Memory B cell (primary cell): ENCODE measurements around the gene PTPRN2.
"Not testable (repeated sequence)": the region's sequence is repeated elsewhere in the genome, so short reads cannot be mapped to it uniquely, and the experiment has no call there.

Experiments
- ATAC-seq: fragments of 150-1000 bp; cut with Tn5 transposase; 2 replicates; pipeline ENCODE4 v1.10.0; 2021; ENCODE audit warnings: low read depth, mild to moderate bottlenecking, moderate library complexity
- DNase-seq, 2 donors: peaks; one replicate each; pipeline ENCODE4 v3.0.0; 2022; ENCODE audit warnings: low spot score in 2 of 2
- H3K27ac Mint-ChIP-seq: one replicate; pipeline ENCODE4 v1.8.0; 2022; ENCODE audit warnings: mild to moderate bottlenecking, moderate library complexity, mixed read lengths
- H3K27me3 Mint-ChIP-seq: one replicate; pipeline ENCODE4 v1.8.0; 2022; ENCODE audit warnings: mixed read lengths
- H3K36me3 Mint-ChIP-seq: one replicate; pipeline ENCODE4 v1.8.0; 2022; ENCODE audit warnings: mild to moderate bottlenecking, mixed read lengths
- H3K4me1 Mint-ChIP-seq: one replicate; pipeline ENCODE4 v1.8.0; 2022; ENCODE audit warnings: mixed read lengths
- H3K4me3 Mint-ChIP-seq: one replicate; pipeline ENCODE4 v1.8.0; 2022; ENCODE audit warnings: mild to moderate bottlenecking, moderate library complexity, mixed read lengths
- H3K9me3 Mint-ChIP-seq: one replicate; pipeline ENCODE4 v1.8.0; 2022; ENCODE audit warnings: mixed read lengths

The PTPRN2 gene

GRCh38 chr7:158523165-158523856, 64.3 kb downstream of the PTPRN2 start:
- not testable (repeated sequence) for H3K27me3 Mint-ChIP-seq, ATAC-seq

GRCh38 chr7:158521795-158522194, 65.8 kb downstream of the PTPRN2 start:
- not testable (repeated sequence) for H3K4me3 Mint-ChIP-seq

More at GRCh38 chr7:158523165-158523856, 64.3 kb downstream of the PTPRN2 start:
- not testable (repeated sequence) for H3K27ac Mint-ChIP-seq, H3K4me3 Mint-ChIP-seq, H3K4me1 Mint-ChIP-seq, H3K36me3 Mint-ChIP-seq, DNase-seq, H3K9me3 Mint-ChIP-seq

GRCh38 chr7:158520825-158521224, 66.8 kb downstream of the PTPRN2 start:
- Mint-ChIP-seq H3K4me3 (no peak overlapping the region), H3K27me3 (peaks cover 15% of the 10 kb centered on the region), H3K27ac (no peak overlapping the region), H3K9me3 (no peaks in the 10 kb centered on the region), H3K4me1 (no peaks in the 10 kb centered on the region), H3K36me3 (no peaks in the 10 kb centered on the region)
- DNase-seq (no peak), ATAC-seq (no peak)

More at GRCh38 chr7:158521795-158522194, 65.8 kb downstream of the PTPRN2 start:
- DNase-seq, H3K9me3 Mint-ChIP-seq, H3K36me3 Mint-ChIP-seq, ATAC-seq, H3K4me1 Mint-ChIP-seq, H3K27ac Mint-ChIP-seq: not testable (repeated sequence)
- H3K27me3 Mint-ChIP-seq, result peaks cover 11% of the 10 kb centered on the region

GRCh38 chr7:158519633-158520174, 67.9 kb downstream of the PTPRN2 start:
- no peak for ATAC-seq
- no peak overlapping the region for H3K4me3 Mint-ChIP-seq
- H3K27ac Mint-ChIP-seq, result no peak overlapping the region
- no peaks in the 10 kb centered on the region for H3K9me3 Mint-ChIP-seq
- no peak for DNase-seq
- peaks cover 18% of the 10 kb centered on the region for H3K27me3 Mint-ChIP-seq
- no peaks in the 10 kb centered on the region for H3K4me1 Mint-ChIP-seq
- no peaks in the 10 kb centered on the region for H3K36me3 Mint-ChIP-seq

DNA sequence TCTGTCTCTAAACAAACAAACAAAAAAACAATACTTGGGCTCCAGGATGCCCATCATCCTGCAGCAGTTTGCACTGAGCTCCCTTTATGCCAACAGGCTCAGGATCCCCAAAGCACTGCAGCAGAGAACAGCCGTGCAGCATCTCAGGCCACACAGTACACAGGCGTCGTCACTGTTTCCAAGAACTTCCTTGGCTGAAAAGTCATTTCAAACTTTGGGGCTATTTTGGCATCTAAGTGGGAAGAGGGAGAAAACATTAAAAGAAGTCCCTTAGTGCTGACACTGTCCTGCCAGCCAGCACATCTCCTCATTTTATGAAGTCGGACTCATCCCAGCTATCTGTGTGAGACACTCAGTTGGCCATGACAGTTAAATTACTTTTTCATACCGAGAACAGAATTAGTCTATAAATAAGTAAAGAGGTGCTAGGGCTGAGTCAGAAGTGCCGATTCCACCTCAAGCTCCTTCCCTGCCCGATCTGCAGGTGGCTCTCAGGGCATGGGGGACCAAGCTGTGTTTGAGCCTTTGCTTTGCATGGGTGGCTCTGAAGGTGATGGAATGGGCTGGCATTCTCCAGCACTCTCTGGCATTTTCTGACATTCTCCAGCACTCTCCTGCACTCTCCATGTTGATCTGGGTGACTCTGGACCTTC, 68.5 kb downstream of the PTPRN2 start:
- H3K36me3 Mint-ChIP-seq, result no peaks in the 10 kb centered on the region
- ATAC-seq (no peak), DNase-seq (no peak)
- H3K4me1 Mint-ChIP-seq, result no peaks in the 10 kb centered on the region
- no peak overlapping the region for H3K27ac Mint-ChIP-seq
- no peak overlapping the region for H3K4me3 Mint-ChIP-seq
- H3K9me3 Mint-ChIP-seq, result no peaks in the 10 kb centered on the region
- H3K27me3 Mint-ChIP-seq, result peaks cover 18% of the 10 kb centered on the region

DNA sequence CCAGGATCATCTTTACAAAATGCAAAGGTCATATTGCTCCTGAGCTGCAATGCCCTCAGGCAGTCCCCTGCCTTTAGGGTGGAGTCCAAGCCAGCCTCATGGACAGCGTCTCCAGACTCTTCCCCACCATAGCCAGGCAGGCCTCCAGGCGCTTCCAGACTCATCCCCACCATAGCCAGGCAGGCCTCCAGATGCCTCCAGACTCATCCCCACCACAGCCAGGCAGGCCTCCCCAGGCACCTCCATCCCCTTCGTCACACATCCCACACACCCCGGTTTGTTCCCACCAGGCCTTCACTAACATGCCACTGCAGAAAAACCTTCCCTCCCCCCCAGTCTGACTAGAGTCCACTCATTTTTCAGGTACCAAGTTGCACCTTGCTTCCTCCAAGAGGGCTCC, 70.1 kb downstream of the PTPRN2 start:
- DNase-seq (no peak), ATAC-seq (no peak)
- Mint-ChIP-seq H3K27ac (no peak overlapping the region), H3K27me3 (peaks cover 18% of the 10 kb centered on the region), H3K4me3 (no peak overlapping the region), H3K9me3 (peaks cover 3% of the 10 kb centered on the region), H3K4me1 (no peaks in the 10 kb centered on the region), H3K36me3 (no peaks in the 10 kb centered on the region)

GRCh38 chr7:158517072-158517471, 70.6 kb downstream of the PTPRN2 start:
- Mint-ChIP-seq H3K4me1 (no peaks in the 10 kb centered on the region), H3K9me3 (peaks cover 7% of the 10 kb centered on the region), H3K27me3 (peaks cover 18% of the 10 kb centered on the region), H3K4me3 (no peak overlapping the region), H3K36me3 (no peaks in the 10 kb centered on the region), H3K27ac (no peak overlapping the region)
- ATAC-seq (no peak), DNase-seq (no peak)

DNA sequence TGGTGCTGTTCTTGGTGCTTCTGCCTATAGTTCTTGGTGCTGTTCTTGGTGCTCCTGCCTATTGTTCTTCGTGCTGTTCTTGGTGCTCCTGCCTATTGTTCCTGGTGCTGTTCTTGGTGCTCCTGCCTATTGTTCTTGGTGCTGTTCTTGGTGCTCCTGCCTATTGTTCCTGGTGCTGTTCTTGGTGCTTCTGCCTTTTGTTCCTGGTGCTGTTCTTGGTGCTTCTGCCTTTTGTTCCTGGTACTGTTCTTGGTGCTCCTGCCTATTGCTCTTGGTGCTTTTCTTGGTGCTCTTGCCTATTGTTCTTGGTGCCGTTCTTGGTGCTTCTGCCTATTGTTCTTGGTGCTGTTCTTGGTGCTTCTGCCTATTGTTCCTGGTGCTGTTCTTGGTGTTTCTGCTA, 71.1 kb downstream of the PTPRN2 start:
- Mint-ChIP-seq H3K9me3 (peaks cover 10% of the 10 kb centered on the region), H3K4me3 (no peak overlapping the region), H3K27me3 (peaks cover 18% of the 10 kb centered on the region), H3K4me1 (no peaks in the 10 kb centered on the region), H3K27ac (no peak overlapping the region), H3K36me3 (no peaks in the 10 kb centered on the region)
- ATAC-seq (no peak), DNase-seq (no peak)

DNA sequence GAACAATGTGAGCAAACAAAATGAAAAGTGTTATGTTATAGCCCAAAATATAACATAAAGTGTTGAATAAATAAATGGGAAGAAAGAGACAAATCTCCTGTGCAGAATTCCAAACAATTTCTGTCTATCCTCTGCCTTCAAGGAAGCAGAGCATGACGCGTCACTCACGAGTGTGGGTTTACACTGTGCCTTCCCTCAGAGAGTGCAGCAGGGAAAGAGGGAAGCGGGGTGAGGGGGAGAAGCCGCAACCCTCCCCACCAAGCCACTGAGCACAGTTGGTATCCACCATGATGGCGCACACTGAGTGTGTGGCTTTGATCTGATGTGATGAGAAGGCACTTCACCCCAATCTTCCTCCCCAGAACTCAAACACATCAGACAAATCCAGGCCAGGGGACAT, 74.8 kb downstream of the PTPRN2 start:
- Mint-ChIP-seq H3K27me3 (peaks cover 13% of the 10 kb centered on the region), H3K9me3 (peaks cover 19% of the 10 kb centered on the region), H3K4me1 (no peaks in the 10 kb centered on the region), H3K27ac (no peak overlapping the region), H3K36me3 (peaks cover 2% of the 10 kb centered on the region), H3K4me3 (no peak overlapping the region)
- ATAC-seq (no peak), DNase-seq (no peak)

DNA sequence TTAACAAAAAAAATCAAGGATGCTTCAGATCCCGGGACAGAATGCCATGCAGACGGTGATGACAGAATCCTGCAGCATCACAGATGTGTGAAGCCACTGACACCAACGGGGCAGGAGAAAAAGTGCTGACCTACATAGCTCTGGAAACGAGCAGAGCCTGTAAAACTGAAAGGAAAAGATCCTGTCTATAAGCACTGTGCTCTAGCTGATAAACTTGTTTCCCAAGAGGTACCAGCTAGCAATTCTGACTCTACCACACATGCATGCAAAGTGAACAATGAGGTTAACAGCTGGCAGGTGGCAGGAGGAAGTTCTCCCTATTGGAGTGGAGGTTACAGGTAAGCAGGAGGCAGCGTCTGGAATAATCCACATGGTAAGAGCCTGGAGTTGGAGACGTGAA, 75.6 kb downstream of the PTPRN2 start:
- DNase-seq (no peak), ATAC-seq (no peak)
- no peaks in the 10 kb centered on the region for H3K4me1 Mint-ChIP-seq
- no peak overlapping the region for H3K27ac Mint-ChIP-seq
- peaks cover 21% of the 10 kb centered on the region for H3K9me3 Mint-ChIP-seq
- H3K27me3 Mint-ChIP-seq, result peaks cover 12% of the 10 kb centered on the region
- no peak overlapping the region for H3K4me3 Mint-ChIP-seq
- H3K36me3 Mint-ChIP-seq, result peaks cover 2% of the 10 kb centered on the region

DNA sequence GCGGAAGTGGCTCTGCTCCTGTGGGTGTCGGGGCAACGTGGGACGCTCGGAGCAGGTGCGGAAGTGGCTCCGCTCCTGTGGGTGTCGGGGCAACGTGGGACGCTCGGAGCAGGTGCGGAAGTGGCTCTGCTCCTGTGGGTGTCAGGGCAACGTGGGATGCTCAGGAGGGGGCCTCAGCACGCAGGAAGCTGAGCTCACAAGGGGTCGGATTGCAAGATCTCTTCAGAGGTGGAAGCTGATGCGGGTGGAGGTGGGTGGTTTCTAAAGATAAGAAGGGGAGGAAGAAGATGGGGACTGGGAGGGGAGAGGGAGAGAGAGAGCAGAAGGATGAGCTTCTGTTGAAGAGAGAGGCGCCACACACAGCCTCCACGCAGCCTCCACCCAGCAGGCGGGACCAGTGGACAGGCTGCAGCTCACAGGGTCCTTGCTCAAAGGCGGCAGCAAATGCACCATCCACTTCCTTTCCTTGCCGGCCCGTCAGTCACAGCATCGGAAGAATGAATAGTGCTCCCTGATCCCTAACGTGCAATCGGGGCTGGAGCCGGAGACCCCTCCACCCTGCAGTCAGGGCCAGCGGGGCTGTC, 78.7 kb downstream of the PTPRN2 start:
- H3K27ac Mint-ChIP-seq, result no peak overlapping the region
- H3K4me3 Mint-ChIP-seq, result no peak overlapping the region
- peaks cover 22% of the 10 kb centered on the region for H3K9me3 Mint-ChIP-seq
- DNase-seq (no peak), ATAC-seq (no peak)
- H3K27me3 Mint-ChIP-seq, result peaks cover 14% of the 10 kb centered on the region
- H3K4me1 Mint-ChIP-seq, result no peaks in the 10 kb centered on the region
- peaks cover 2% of the 10 kb centered on the region for H3K36me3 Mint-ChIP-seq

- not testable (repeated sequence) for H3K4me3 Mint-ChIP-seq, H3K36me3 Mint-ChIP-seq, DNase-seq, H3K4me1 Mint-ChIP-seq, H3K27ac Mint-ChIP-seq, ATAC-seq
- H3K27me3 Mint-ChIP-seq, result peaks cover 14% of the 10 kb centered on the region
- H3K9me3 Mint-ChIP-seq, result peaks cover 22% of the 10 kb centered on the region
Observed at GRCh38 chr7:158508321-158508720, 79.3 kb downstream of the PTPRN2 start.

DNA sequence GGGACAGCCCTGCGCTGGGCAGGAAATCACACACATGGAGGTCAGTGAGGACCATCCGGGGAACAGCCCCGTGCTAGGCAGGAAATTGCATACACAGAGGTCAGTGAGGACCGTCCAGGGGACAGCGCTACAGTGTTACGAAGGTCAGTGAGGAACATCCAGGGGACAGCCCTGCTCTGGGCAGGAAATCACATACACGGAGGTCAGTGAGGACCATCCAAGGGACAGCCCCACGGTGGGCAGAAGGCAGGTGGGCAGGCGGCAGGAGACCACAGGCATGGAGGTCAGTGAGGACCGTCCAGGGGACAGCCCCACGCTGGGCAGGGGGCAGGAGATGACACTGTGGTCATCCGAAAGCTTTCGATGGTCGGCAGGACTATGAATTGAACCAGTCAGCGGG, 79.7 kb downstream of the PTPRN2 start:
- ATAC-seq, result no peak
- no peak for DNase-seq
- Mint-ChIP-seq H3K9me3 (peaks cover 22% of the 10 kb centered on the region), H3K4me1 (no peaks in the 10 kb centered on the region), H3K4me3 (no peak overlapping the region), H3K36me3 (peaks cover 2% of the 10 kb centered on the region), H3K27ac (no peak overlapping the region), H3K27me3 (peaks cover 14% of the 10 kb centered on the region)

DNA sequence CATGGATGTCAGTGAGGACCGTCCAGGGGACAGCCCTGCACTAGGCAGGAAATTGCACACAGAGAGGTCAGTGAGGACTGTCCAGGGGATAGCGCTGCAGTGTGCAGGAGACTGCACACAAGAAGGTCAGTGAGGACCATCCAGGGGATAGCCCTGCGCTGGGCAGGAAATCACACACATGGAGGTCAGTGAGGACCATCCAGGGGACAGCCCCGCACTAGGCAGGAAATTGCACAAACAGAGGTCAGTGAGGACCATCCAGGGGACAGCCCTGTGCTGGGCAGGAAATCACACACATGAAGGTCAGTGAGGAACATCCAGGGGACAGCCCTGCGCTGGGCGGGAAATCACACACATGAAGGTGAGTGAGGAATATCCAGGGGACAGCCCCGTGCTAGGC, 80.4 kb downstream of the PTPRN2 start:
- peaks cover 17% of the 10 kb centered on the region for H3K27me3 Mint-ChIP-seq
- not testable (repeated sequence) for H3K36me3 Mint-ChIP-seq, H3K4me3 Mint-ChIP-seq, H3K27ac Mint-ChIP-seq, H3K4me1 Mint-ChIP-seq, ATAC-seq, DNase-seq
- peaks cover 16% of the 10 kb centered on the region for H3K9me3 Mint-ChIP-seq
